Neuronal stem cell (in vitro differentiated cells): ENCODE results near the gene GLIS1.
A peak's percentile ranks its signal among the peaks of the same experiment; 100 is the strongest.

Source experiments
- DNase-seq: peaks from one replicate; pipeline ENCODE4 v3.0.0-alpha.2; 2013; ENCODE audit warnings: low spot score
- H2AFZ ChIP-seq: one replicate; pipeline ENCODE4 v1.6.1; 2013; ENCODE audit warnings: mild to moderate bottlenecking, low read length, inconsistent platforms
- H2AK5ac ChIP-seq: 2 replicates; pipeline ENCODE4 v1.6.1; 2013; ENCODE audit warnings: low read depth, mild to moderate bottlenecking, inconsistent platforms, low read length, moderate library complexity, mixed read lengths
- H2BK120ac ChIP-seq: 2 replicates; pipeline ENCODE4 v1.6.1; 2013; ENCODE audit warnings: low read depth, mild to moderate bottlenecking, inconsistent platforms, low read length, moderate library complexity, mixed read lengths
- H2BK12ac ChIP-seq: one replicate; pipeline ENCODE4 v1.6.1; 2013; ENCODE audit warnings: low read length, inconsistent platforms
- H2BK15ac ChIP-seq: 2 replicates; pipeline ENCODE4 v1.6.1; 2013; ENCODE audit warnings: mild to moderate bottlenecking, low read length, inconsistent platforms, mixed read lengths
- H2BK5ac ChIP-seq: one replicate; pipeline ENCODE4 v1.6.1; 2013; ENCODE audit warnings: inconsistent platforms, mild to moderate bottlenecking, low read length, moderate library complexity
- H3K14ac ChIP-seq: one replicate; pipeline ENCODE4 v1.6.1; 2013; ENCODE audit warnings: low read length, inconsistent platforms
- H3K18ac ChIP-seq: 2 replicates; pipeline ENCODE4 v1.6.1; 2013; ENCODE audit warnings: low read length, inconsistent platforms
- H3K23ac ChIP-seq: 2 replicates; pipeline ENCODE4 v1.6.1; 2013; ENCODE audit warnings: low read depth, mild to moderate bottlenecking, mixed read lengths, low read length, inconsistent platforms; ENCODE audit not compliant: poor library complexity
- H3K27ac ChIP-seq: replicated peaks from 3 replicates; pipeline ENCODE4 v1.5.1; 2013; ENCODE audit warnings: low read length, inconsistent platforms
- H3K27me3 ChIP-seq, 3 experiments: 2 replicates each; pipeline ENCODE4 v1.6.1; 2013; ENCODE audit warnings: low read length in 3 of 3, mild to moderate bottlenecking in 2 of 3, inconsistent platforms in 1 of 3, low read depth in 1 of 3, mixed read lengths in 1 of 3, moderate library complexity in 1 of 3; ENCODE audit not compliant: control insufficient read depth in 3 of 3, insufficient read depth in 3 of 3
- H3K36me3 ChIP-seq, 2 donors: replicated peaks in 1 of 2; 2 replicates each; pipeline ENCODE4 v1.6.1; 2013; ENCODE audit warnings: low read length in 2 of 2; ENCODE audit not compliant: control insufficient read depth in 2 of 2, insufficient read depth in 2 of 2
- H3K4ac ChIP-seq: 2 replicates; pipeline ENCODE4 v1.6.1; 2013; ENCODE audit warnings: inconsistent platforms, mild to moderate bottlenecking, low read length, moderate library complexity
- H3K4me1 ChIP-seq, 2 donors: 1 replicate in 1 of 2; 2 replicates in 1 of 2; pipeline ENCODE4 v1.6.1; 2013; ENCODE audit warnings: low read length in 2 of 2, low read depth in 1 of 2; ENCODE audit not compliant: control insufficient read depth in 2 of 2, insufficient read depth in 1 of 2
- H3K4me2 ChIP-seq: one replicate; pipeline ENCODE4 v1.6.1; 2013; ENCODE audit warnings: mild to moderate bottlenecking, low read length, inconsistent platforms; ENCODE audit not compliant: insufficient read depth, poor library complexity, severe bottlenecking
- H3K4me3 ChIP-seq, 2 donors: 2 replicates each; pipeline ENCODE4 v1.5.1; 2013; ENCODE audit warnings: low read length in 2 of 2, mild to moderate bottlenecking in 2 of 2, inconsistent platforms in 1 of 2, moderate library complexity in 1 of 2
- H3K79me1 ChIP-seq: one replicate; pipeline ENCODE4 v1.6.1; 2013; ENCODE audit warnings: low read depth, mild to moderate bottlenecking, inconsistent platforms, low read length, moderate library complexity
- H3K9ac ChIP-seq: one replicate; pipeline ENCODE4 v1.6.1; 2013; ENCODE audit warnings: mild to moderate bottlenecking, low read depth, low read length, inconsistent platforms; ENCODE audit not compliant: poor library complexity
- H3K9me3 ChIP-seq, 2 donors: replicated peaks in 1 of 2; 2 replicates each; pipeline versions ENCODE3 to v1.6.1; 2013; ENCODE audit warnings: low read length in 2 of 2, mild to moderate bottlenecking in 2 of 2, inconsistent platforms in 1 of 2, low read depth in 1 of 2, mixed read lengths in 1 of 2, moderate library complexity in 1 of 2; ENCODE audit not compliant: control insufficient read depth in 2 of 2, insufficient read depth in 1 of 2
- H4K8ac ChIP-seq: one replicate; pipeline ENCODE4 v1.6.1; 2013; ENCODE audit warnings: low read depth, mild to moderate bottlenecking, inconsistent platforms, low read length, moderate library complexity
- H4K91ac ChIP-seq: one replicate; pipeline ENCODE4 v1.6.1; 2013; ENCODE audit warnings: low read length, low read depth, mild to moderate bottlenecking, inconsistent platforms; ENCODE audit not compliant: poor library complexity
- WGBS, 2 donors: extraction: QIAGEN DNeasy Blood & Tissue Kit; methylation state at CpG; one replicate each; pipeline ENCODE4 v1.1.7; 2013; ENCODE audit warnings: missing lambda C conversion rate in 2 of 2, mixed read lengths in 1 of 2; ENCODE audit not compliant: insufficient read length in 2 of 2, insufficient replicate concordance in 1 of 2; ENCODE audit errors: extremely low coverage in 2 of 2; 5-methylcytosine and 5-hydroxymethylcytosine counted together

GLIS1 gene

GRCh38 chr1:53696051-53696450, 42.9 kb downstream of the GLIS1 start:
- H4K8ac ChIP-seq: no peak overlapping the region
- no peaks in the 10 kb centered on the region for H3K4me1 ChIP-seq
- no peak overlapping the region for H3K4me2 ChIP-seq
- no peak overlapping the region for H3K18ac ChIP-seq
- no peak overlapping the region for H3K14ac ChIP-seq
- H2AFZ ChIP-seq: no peak overlapping the region
- no peak overlapping the region for H3K4me3 ChIP-seq
- H2AK5ac ChIP-seq: no peak overlapping the region
- no peak overlapping the region for H2BK12ac ChIP-seq
- H3K23ac ChIP-seq: no peak overlapping the region
- H3K27ac ChIP-seq: no peak overlapping the region
- no peak overlapping the region for H2BK15ac ChIP-seq
- no peak for DNase-seq
- WGBS, 2 donors: no CpG with 5 or more reads among the region's 5 CpGs
- no peak overlapping the region for H2BK120ac ChIP-seq
- H3K27me3 ChIP-seq: peaks cover 0 to 33% (median 0%) of the 10 kb centered on the region in 3 experiments
- H3K36me3 ChIP-seq: no peaks in the 10 kb centered on the region
- no peaks in the 10 kb centered on the region for H3K9me3 ChIP-seq
- H3K79me1 ChIP-seq: no peaks in the 10 kb centered on the region
- H2BK5ac ChIP-seq: no peak overlapping the region
- H3K9ac ChIP-seq: no peak overlapping the region
- no peak overlapping the region for H4K91ac ChIP-seq
- no peak overlapping the region for H3K4ac ChIP-seq

- no peak overlapping the region for H3K4me3 ChIP-seq
- no peak overlapping the region for H2AK5ac ChIP-seq
- no peak for DNase-seq
- no peak overlapping the region for H2BK5ac ChIP-seq
- no peak overlapping the region for H2BK12ac ChIP-seq
- no peaks in the 10 kb centered on the region for H3K4me1 ChIP-seq
- H3K4me2 ChIP-seq: no peak overlapping the region
- no peak overlapping the region for H3K27ac ChIP-seq
- peak overlapping the region; percentile 60 for H3K9ac ChIP-seq
- H3K23ac ChIP-seq: no peak overlapping the region
- no peaks in the 10 kb centered on the region for H3K36me3 ChIP-seq
- H3K79me1 ChIP-seq: no peaks in the 10 kb centered on the region
- H2BK15ac ChIP-seq: no peak overlapping the region
- H2AFZ ChIP-seq: no peak overlapping the region
- no peak overlapping the region for H3K14ac ChIP-seq
- H2BK120ac ChIP-seq: no peak overlapping the region
- peaks cover 0 to 39% (median 0%) of the 10 kb centered on the region in 3 experiments for H3K27me3 ChIP-seq
- no peak overlapping the region for H4K8ac ChIP-seq
- H3K9me3 ChIP-seq: no peaks in the 10 kb centered on the region
- H4K91ac ChIP-seq: no peak overlapping the region
- no CpG with 5 or more reads among the region's 8 CpGs for WGBS, 2 donors
- no peak overlapping the region for H3K4ac ChIP-seq
- H3K18ac ChIP-seq: peak overlapping the region; percentile 25
Measured at GRCh38 chr1:53695116-53695515, 43.8 kb downstream of the GLIS1 start.

- Histone ChIP-seq H4K8ac (no peak overlapping the region), H3K27me3 (peaks cover 0 to 40% (median 0%) of the 10 kb centered on the region in 3 experiments), H3K9me3 (no peaks in the 10 kb centered on the region), H4K91ac (no peak overlapping the region), H2BK120ac (no peak overlapping the region), H3K14ac (no peak overlapping the region), H3K9ac (no peak overlapping the region), H3K27ac (no peak overlapping the region), H3K4me2 (no peak overlapping the region), H2AK5ac (no peak overlapping the region), H2BK5ac (no peak overlapping the region), H2AFZ (no peak overlapping the region), H3K18ac (no peak overlapping the region), H3K79me1 (no peaks in the 10 kb centered on the region), H2BK12ac (no peak overlapping the region), H2BK15ac (no peak overlapping the region), H3K4me1 (no peaks in the 10 kb centered on the region), H3K36me3 (no peaks in the 10 kb centered on the region), H3K23ac (no peak overlapping the region), H3K4me3 (no peak overlapping the region), H3K4ac (no peak overlapping the region)
- DNase-seq: no peak
- WGBS, 2 donors: no CpG with 5 or more reads among the region's 10 CpGs
Measured at GRCh38 chr1:53694718-53695091, 44.3 kb downstream of the GLIS1 start.

- no peak overlapping the region for H3K4me3 ChIP-seq
- no peak overlapping the region for H4K91ac ChIP-seq
- peak overlapping the region; percentile 25 for H3K14ac ChIP-seq
- H3K4me1 ChIP-seq: no peaks in the 10 kb centered on the region
- H2BK12ac ChIP-seq: no peak overlapping the region
- peak overlapping the region; percentile 34 for H3K23ac ChIP-seq
- no peak overlapping the region for H2BK120ac ChIP-seq
- no peak overlapping the region for H4K8ac ChIP-seq
- no peak overlapping the region for H3K27ac ChIP-seq
- H2AK5ac ChIP-seq: no peak overlapping the region
- no peak overlapping the region for H2AFZ ChIP-seq
- WGBS, 2 donors: no CpG with 5 or more reads among the region's 22 CpGs
- H3K27me3 ChIP-seq: peaks cover 0 to 40% (median 0%) of the 10 kb centered on the region in 3 experiments
- H2BK5ac ChIP-seq: no peak overlapping the region
- H3K9me3 ChIP-seq: no peaks in the 10 kb centered on the region
- H3K18ac ChIP-seq: peak overlapping the region; percentile 27
- H3K79me1 ChIP-seq: no peaks in the 10 kb centered on the region
- H3K4me2 ChIP-seq: no peak overlapping the region
- H2BK15ac ChIP-seq: peak overlapping the region; percentile 20
- H3K9ac ChIP-seq: no peak overlapping the region
- DNase-seq: no peak
- H3K4ac ChIP-seq: no peak overlapping the region
- H3K36me3 ChIP-seq: no peaks in the 10 kb centered on the region
Measured at GRCh38 chr1:53693773-53694717, 44.9 kb downstream of the GLIS1 start.
